Measurements from ENCODE around the gene PRODH2.

PRODH2 gene

DNA sequence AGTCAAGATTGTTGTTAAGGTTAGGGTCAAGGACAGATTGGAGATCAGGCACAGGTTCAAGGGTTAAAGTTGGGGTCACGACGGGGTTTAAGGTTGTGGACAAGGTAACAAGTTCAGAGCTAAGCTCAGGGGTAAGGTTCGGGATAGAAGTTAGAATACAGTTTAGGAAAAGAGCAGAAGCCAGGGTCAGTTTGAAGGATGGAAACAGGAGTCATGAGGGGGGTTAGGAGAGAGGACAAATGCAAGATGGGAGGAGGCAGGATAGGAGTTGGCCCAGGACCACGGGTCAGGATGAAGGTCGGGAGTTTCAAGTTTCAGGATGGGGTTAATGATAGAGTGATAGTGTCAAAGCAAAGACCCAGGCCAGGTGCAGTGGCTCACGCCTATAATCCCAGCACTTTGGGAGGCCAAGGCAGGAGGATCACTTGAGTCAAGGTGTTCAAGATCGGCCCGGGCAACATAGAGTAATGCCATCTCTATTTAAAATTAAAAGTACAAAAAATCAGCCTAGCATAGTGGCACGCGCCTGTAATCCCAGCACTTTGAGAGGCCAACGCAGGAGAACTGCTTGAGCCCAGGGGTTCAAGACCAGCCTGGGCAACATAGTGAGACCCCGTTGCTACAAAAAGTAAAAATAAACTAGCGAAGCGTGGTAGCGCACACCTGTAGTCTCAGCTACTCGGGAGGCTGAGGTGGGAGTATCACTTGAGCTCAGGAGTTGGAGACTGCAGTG is 32.0 kb upstream of the PRODH2 start:
- no peak overlapping the region for H3K9ac ChIP-seq (ENCODE audit: low read depth, low read length, poor library complexity, severe bottlenecking)
- H3K4me3 ChIP-seq (ENCODE audit: low read length, poor library complexity, severe bottlenecking): no peak overlapping the region
- no peak for TF ChIP-seq EZH2phosphoT487 (IDR thresholded peaks at IDR 0.05; ENCODE audit: borderline replicate concordance)
- TF ChIP-seq, protein P1, sequence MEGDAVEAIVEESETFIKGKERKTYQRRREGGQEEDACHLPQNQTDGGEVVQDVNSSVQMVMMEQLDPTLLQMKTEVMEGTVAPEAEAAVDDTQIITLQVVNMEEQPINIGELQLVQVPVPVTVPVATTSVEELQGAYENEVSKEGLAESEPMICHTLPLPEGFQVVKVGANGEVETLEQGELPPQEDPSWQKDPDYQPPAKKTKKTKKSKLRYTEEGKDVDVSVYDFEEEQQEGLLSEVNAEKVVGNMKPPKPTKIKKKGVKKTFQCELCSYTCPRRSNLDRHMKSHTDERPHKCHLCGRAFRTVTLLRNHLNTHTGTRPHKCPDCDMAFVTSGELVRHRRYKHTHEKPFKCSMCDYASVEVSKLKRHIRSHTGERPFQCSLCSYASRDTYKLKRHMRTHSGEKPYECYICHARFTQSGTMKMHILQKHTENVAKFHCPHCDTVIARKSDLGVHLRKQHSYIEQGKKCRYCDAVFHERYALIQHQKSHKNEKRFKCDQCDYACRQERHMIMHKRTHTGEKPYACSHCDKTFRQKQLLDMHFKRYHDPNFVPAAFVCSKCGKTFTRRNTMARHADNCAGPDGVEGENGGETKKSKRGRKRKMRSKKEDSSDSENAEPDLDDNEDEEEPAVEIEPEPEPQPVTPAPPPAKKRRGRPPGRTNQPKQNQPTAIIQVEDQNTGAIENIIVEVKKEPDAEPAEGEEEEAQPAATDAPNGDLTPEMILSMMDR (conservative IDR thresholded peaks at IDR 0.05; ENCODE audit: low read length): no peak
- no peaks in the 10 kb centered on the region for H3K79me2 ChIP-seq (ENCODE audit: insufficient read depth, low read length)
- no peaks in the 10 kb centered on the region for H3K36me3 ChIP-seq (ENCODE audit: insufficient read depth, low read length)
- no peaks in the 10 kb centered on the region for H4K20me1 ChIP-seq (ENCODE audit: insufficient read depth, low read length, poor library complexity, severe bottlenecking)
- no peak overlapping the region for H2AFZ ChIP-seq (ENCODE audit: low read length)
- no peaks in the 10 kb centered on the region for H3K27me3 ChIP-seq (ENCODE audit: insufficient read depth, low read length, poor library complexity, severe bottlenecking)
- no peak overlapping the region for H3K4me2 ChIP-seq (ENCODE audit: low read depth, low read length, poor library complexity, severe bottlenecking)
- H3F3A ChIP-seq (ENCODE audit: low read depth): no peaks in the 10 kb centered on the region
- H3K9me3 ChIP-seq (ENCODE audit: insufficient read depth, low read depth, low read length): no peaks in the 10 kb centered on the region
- no peaks in the 10 kb centered on the region for H3K4me1 ChIP-seq (ENCODE audit: insufficient read depth, low read length, poor library complexity, severe bottlenecking)
- no peaks in the 10 kb centered on the region for H3K9me2 ChIP-seq (replicated peaks; ENCODE audit: low read depth, low read length)

DNA sequence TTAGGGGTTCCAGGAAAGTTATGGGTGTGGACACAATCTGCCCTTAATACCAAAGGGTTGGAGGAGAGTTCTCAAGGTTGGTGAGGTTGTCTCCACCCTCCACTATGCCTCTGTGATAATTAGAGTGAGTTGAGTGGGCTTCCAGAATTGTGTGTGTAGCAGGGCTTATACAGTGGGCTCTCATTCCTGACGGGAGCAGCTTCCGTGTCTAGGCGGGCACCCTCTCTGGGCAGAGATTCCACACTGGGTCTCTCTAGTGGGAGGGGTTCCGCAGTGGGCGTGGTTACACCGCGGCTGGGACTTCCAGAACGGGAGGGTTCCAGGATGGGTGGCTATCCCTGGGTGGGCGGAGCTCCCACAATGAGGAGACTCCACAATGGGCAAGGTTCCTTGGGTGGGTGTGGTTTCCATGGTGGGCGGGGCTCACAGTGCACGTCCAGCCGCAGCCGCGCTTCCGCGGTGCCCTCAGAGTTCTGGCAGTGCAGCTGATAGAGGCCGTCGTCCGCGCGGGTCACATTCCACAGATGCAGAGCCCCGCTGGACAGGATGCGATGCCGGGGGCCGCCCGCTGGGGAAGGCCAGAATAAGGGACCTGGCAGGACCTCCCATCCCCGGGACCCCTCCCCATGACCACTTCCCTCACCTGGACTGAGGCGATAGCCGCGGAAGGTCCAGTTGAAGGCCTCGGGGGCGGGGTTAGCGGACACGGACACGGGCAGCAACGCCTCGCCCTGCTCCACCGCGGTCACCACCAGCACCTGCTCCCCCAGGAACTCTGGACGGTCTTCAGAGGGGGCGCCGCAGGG is 31.2 kb upstream of the PRODH2 start:
- no peak overlapping the region for H3K4me2 ChIP-seq (ENCODE audit: low read depth, low read length, poor library complexity, severe bottlenecking)
- no peaks in the 10 kb centered on the region for H3K9me2 ChIP-seq (replicated peaks; ENCODE audit: low read depth, low read length)
- H3K27me3 ChIP-seq (ENCODE audit: insufficient read depth, low read length, poor library complexity, severe bottlenecking): no peaks in the 10 kb centered on the region
- no peaks in the 10 kb centered on the region for H3K79me2 ChIP-seq (ENCODE audit: insufficient read depth, low read length)
- no peaks in the 10 kb centered on the region for H4K20me1 ChIP-seq (ENCODE audit: insufficient read depth, low read length, poor library complexity, severe bottlenecking)
- H3K4me3 ChIP-seq (ENCODE audit: low read length, poor library complexity, severe bottlenecking): no peak overlapping the region
- no peak overlapping the region for H3K9ac ChIP-seq (ENCODE audit: low read depth, low read length, poor library complexity, severe bottlenecking)
- H3F3A ChIP-seq (ENCODE audit: low read depth): no peaks in the 10 kb centered on the region
- no peak overlapping the region for H2AFZ ChIP-seq (ENCODE audit: low read length)
- no peaks in the 10 kb centered on the region for H3K36me3 ChIP-seq (ENCODE audit: insufficient read depth, low read length)
- no peaks in the 10 kb centered on the region for H3K4me1 ChIP-seq (ENCODE audit: insufficient read depth, low read length, poor library complexity, severe bottlenecking)
- H3K9me3 ChIP-seq (ENCODE audit: insufficient read depth, low read depth, low read length): no peaks in the 10 kb centered on the region
- TF ChIP-seq, protein P1 (conservative IDR thresholded peaks at IDR 0.05; ENCODE audit: low read length): no peak
- no peak for TF ChIP-seq EZH2phosphoT487 (IDR thresholded peaks at IDR 0.05; ENCODE audit: borderline replicate concordance)

DNA sequence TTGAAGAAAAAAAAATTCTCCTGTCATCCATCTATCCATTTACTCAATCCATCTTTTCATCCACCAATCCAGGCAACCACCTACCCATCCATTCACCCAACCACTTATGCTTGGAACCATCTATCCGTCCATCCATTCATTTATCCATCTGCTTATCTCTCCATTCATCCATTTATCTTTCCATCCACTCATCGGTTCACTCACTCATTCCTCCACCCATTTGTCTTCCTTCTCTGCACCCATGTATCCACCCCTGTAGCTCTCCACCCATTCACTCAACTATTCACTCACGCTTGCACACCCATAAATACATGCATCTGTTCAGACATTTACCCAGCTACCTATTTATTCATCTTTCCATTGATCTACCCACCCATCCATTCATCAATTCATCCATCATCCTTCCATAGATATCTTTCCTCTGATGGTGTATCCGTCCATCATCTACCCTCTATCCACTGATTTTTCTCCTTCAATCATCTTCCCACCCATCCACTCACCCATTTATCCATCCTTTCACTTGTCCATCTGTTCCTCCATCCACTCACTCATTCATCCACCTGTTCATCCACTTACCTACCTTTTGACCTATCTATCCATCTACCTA is 30.1 kb upstream of the PRODH2 start:
- H3K4me1 ChIP-seq (ENCODE audit: insufficient read depth, low read length, poor library complexity, severe bottlenecking): no peaks in the 10 kb centered on the region
- TF ChIP-seq, protein P1 (conservative IDR thresholded peaks at IDR 0.05; ENCODE audit: low read length): no peak
- no peak for TF ChIP-seq EZH2phosphoT487 (IDR thresholded peaks at IDR 0.05; ENCODE audit: borderline replicate concordance)
- H2AFZ ChIP-seq (ENCODE audit: low read length): no peak overlapping the region
- H3K4me3 ChIP-seq (ENCODE audit: low read length, poor library complexity, severe bottlenecking): no peak overlapping the region
- H3K79me2 ChIP-seq (ENCODE audit: insufficient read depth, low read length): no peaks in the 10 kb centered on the region
- H3K9ac ChIP-seq (ENCODE audit: low read depth, low read length, poor library complexity, severe bottlenecking): no peak overlapping the region
- H3F3A ChIP-seq (ENCODE audit: low read depth): no peaks in the 10 kb centered on the region
- no peaks in the 10 kb centered on the region for H3K27me3 ChIP-seq (ENCODE audit: insufficient read depth, low read length, poor library complexity, severe bottlenecking)
- H3K9me3 ChIP-seq (ENCODE audit: insufficient read depth, low read depth, low read length): no peaks in the 10 kb centered on the region
- no peaks in the 10 kb centered on the region for H4K20me1 ChIP-seq (ENCODE audit: insufficient read depth, low read length, poor library complexity, severe bottlenecking)
- no peak overlapping the region for H3K4me2 ChIP-seq (ENCODE audit: low read depth, low read length, poor library complexity, severe bottlenecking)
- no peaks in the 10 kb centered on the region for H3K36me3 ChIP-seq (ENCODE audit: insufficient read depth, low read length)
- no peaks in the 10 kb centered on the region for H3K9me2 ChIP-seq (replicated peaks; ENCODE audit: low read depth, low read length)

Data from Loucy (cell line).